ENCODE results near the gene GPNMB. TPM values are rescaled to one million over a fixed set of nuclear protein-coding genes. Genes with fewer than 3 reads are reported as not detected.

GPNMB gene
- total and polyA plus RNA-seq, 10 of the 15 experiments (the other 5 are each of a cell fraction or from before 2014, with no cell fraction given) = 5.9 to 22.3 (median 10.0) TPM

DNA sequence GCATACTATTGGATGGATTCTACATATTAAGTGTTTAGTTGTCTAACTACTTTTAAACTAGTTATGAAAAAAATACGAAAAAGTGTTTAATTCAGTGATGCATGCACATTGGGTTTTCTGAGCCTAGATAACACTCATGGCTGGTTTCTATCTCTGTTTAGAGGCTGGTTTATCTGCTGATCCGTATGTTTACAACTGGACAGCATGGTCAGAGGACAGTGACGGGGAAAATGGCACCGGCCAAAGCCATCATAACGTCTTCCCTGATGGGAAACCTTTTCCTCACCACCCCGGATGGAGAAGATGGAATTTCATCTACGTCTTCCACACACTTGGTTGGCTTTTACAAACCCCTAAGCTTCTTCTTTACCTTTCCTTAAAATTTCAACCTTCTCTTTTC, 10.2 kb downstream of the GPNMB start (continued):
- TF ChIP-seq E4F1 (IDR thresholded peaks at IDR 0.05; ENCODE audit: borderline replicate concordance, partially characterized antibody) (no peak), SREBF1 (IDR thresholded peaks at IDR 0.05; ENCODE audit: low read length) (no peak), BCL11A (IDR thresholded peaks at IDR 0.05; ENCODE audit: low read depth, low read length) (no peak), HCFC1 (IDR thresholded peaks at IDR 0.05; ENCODE audit: low read length) (no peak)
- TF ChIP-seq, protein P1, sequence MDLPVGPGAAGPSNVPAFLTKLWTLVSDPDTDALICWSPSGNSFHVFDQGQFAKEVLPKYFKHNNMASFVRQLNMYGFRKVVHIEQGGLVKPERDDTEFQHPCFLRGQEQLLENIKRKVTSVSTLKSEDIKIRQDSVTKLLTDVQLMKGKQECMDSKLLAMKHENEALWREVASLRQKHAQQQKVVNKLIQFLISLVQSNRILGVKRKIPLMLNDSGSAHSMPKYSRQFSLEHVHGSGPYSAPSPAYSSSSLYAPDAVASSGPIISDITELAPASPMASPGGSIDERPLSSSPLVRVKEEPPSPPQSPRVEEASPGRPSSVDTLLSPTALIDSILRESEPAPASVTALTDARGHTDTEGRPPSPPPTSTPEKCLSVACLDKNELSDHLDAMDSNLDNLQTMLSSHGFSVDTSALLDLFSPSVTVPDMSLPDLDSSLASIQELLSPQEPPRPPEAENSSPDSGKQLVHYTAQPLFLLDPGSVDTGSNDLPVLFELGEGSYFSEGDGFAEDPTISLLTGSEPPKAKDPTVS (IDR thresholded peaks at IDR 0.05; ENCODE audit: low read depth, low read length) = no peak

- no peaks in the 10 kb centered on the region for H3K79me2 ChIP-seq (ENCODE audit: control insufficient read depth, insufficient read depth, low read length)
- H3K4me3 ChIP-seq = no peak overlapping the region
- FAIRE-seq (no peak), DNase-seq (ENCODE audit: low read depth, low spot score) (no peak), ATAC-seq (no peak)
- no TSS peak for BruUV-seq (replicated peaks)
- H2AFZ ChIP-seq (ENCODE audit: control insufficient read depth, low read depth, low read length) = no peak overlapping the region
- no peaks in the 10 kb centered on the region for H3K9me3 ChIP-seq (replicated peaks; ENCODE audit: control insufficient read depth, insufficient read depth, low read length)
- no peaks in the 10 kb centered on the region for H3K36me3 ChIP-seq (ENCODE audit: control insufficient read depth in 2 of 2, insufficient read depth in 2 of 2, low read length in 1 of 2)
- H3K27me3 ChIP-seq (replicated peaks in 1 of 2; ENCODE audit: control insufficient read depth in 2 of 2, insufficient read depth in 2 of 2, low read length in 1 of 2) = no peaks in the 10 kb centered on the region; a peak in 1 of 4 replicates
- in situ Hi-C loops (cut with MboI) (no loop called here), intact Hi-C loops (cut with micrococcal nuclease; ENCODE audit: unreplicated experiment) (no loop called here)
- ChIA-PET SMC1A (ENCODE audit: uncharacterized antibody, unreplicated experiment) (interaction anchor here (0.6 to 6.7 kb wide), 6 partner anchors 12 to 287 kb away, joined by 3 to 66 read pairs (median 6); no protein-coding TSS in a partner anchor), POLR2A (interaction anchor here (0.6 kb wide), 1 partner anchor 20 kb away, joined by 4 read pairs; no protein-coding TSS in a partner anchor), CTCF (interaction anchor here (0.9 to 9.5 kb wide), 11 partner anchors 8 to 453 kb away, joined by 3 to 167 read pairs (median 8); no protein-coding TSS in a partner anchor), RAD21 (ENCODE audit: unreplicated experiment) (interaction anchor here (1.4 to 5.0 kb wide), 4 partner anchors 12 to 174 kb away, joined by 3 to 21 read pairs (median 8); no protein-coding TSS in a partner anchor)
- H3K4me1 ChIP-seq (ENCODE audit: control insufficient read depth, insufficient read depth, low read length) = peaks cover 8% of the 10 kb centered on the region
- H3K4me2 ChIP-seq (ENCODE audit: control insufficient read depth, insufficient read depth) = no peak overlapping the region
- 65% methylated on average over 10 of the region's 10 CpGs for WGBS (ENCODE audit: insufficient coverage, insufficient replicate concordance, low lambda C conversion rate, missing lambda C conversion rate)
- no peaks in the 10 kb centered on the region for H4K20me1 ChIP-seq (ENCODE audit: control insufficient read depth, insufficient read depth)
- no peak overlapping the region for H3K9ac ChIP-seq (ENCODE audit: control insufficient read depth, insufficient read depth, low read length)
- no peak overlapping the region for H3K27ac ChIP-seq (ENCODE audit: control insufficient read depth, insufficient read depth)
- TF ChIP-seq IKZF1 (conservative IDR thresholded peaks at IDR 0.05) (no peak), SMAD1 (IDR thresholded peaks at IDR 0.05; ENCODE audit: low read depth, partially characterized antibody) (no peak), MTA3 (IDR thresholded peaks at IDR 0.05; ENCODE audit: borderline replicate concordance, low read length) (no peak), FOXM1 (IDR thresholded peaks at IDR 0.05; ENCODE audit: low read depth, low read length) (no peak), KLF5 (IDR thresholded peaks at IDR 0.05; ENCODE audit: partially characterized antibody) (no peak), SMC3 (IDR thresholded peaks at IDR 0.05; ENCODE audit: borderline replicate concordance, low read length) (no peak), RFX5 (IDR thresholded peaks at IDR 0.05; ENCODE audit: low read depth, low read length) (no peak), NBN (IDR thresholded peaks at IDR 0.05) (no peak), SP1 (IDR thresholded peaks at IDR 0.05; ENCODE audit: low read depth, low read length) (no peak), NFIC (IDR thresholded peaks at IDR 0.05; ENCODE audit: low read depth, low read length) (no peak), ZBED1 (IDR thresholded peaks at IDR 0.05; ENCODE audit: borderline replicate concordance) (no peak)
- TF ChIP-seq, protein P2, sequence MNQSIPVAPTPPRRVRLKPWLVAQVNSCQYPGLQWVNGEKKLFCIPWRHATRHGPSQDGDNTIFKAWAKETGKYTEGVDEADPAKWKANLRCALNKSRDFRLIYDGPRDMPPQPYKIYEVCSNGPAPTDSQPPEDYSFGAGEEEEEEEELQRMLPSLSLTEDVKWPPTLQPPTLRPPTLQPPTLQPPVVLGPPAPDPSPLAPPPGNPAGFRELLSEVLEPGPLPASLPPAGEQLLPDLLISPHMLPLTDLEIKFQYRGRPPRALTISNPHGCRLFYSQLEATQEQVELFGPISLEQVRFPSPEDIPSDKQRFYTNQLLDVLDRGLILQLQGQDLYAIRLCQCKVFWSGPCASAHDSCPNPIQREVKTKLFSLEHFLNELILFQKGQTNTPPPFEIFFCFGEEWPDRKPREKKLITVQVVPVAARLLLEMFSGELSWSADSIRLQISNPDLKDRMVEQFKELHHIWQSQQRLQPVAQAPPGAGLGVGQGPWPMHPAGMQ (IDR thresholded peaks at IDR 0.05; ENCODE audit: borderline replicate concordance) = no peak
- TF ChIP-seq, protein P3, sequence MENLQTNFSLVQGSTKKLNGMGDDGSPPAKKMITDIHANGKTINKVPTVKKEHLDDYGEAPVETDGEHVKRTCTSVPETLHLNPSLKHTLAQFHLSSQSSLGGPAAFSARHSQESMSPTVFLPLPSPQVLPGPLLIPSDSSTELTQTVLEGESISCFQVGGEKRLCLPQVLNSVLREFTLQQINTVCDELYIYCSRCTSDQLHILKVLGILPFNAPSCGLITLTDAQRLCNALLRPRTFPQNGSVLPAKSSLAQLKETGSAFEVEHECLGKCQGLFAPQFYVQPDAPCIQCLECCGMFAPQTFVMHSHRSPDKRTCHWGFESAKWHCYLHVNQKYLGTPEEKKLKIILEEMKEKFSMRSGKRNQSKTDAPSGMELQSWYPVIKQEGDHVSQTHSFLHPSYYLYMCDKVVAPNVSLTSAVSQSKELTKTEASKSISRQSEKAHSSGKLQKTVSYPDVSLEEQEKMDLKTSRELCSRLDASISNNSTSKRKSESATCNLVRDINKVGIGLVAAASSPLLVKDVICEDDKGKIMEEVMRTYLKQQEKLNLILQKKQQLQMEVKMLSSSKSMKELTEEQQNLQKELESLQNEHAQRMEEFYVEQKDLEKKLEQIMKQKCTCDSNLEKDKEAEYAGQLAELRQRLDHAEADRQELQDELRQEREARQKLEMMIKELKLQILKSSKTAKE (IDR thresholded peaks at IDR 0.05; ENCODE audit: low read depth, poor library complexity, severe bottlenecking) = no peak
Observed at GRCh38 chr7:23260371-23260770, 13.8 kb downstream of the GPNMB start.

Data from GM12878 (cell line).